GM12874 (cell line): ENCODE data around the gene MIDN.

Experiments used
- TF ChIP-seq, protein P1 (sequence below): IDR thresholded peaks from 2 replicates; pipeline ENCODE4 v1.5.1; 2011; ENCODE audit warnings: low read depth, mild to moderate bottlenecking, control low read depth, low read length, moderate library complexity; ENCODE audit not compliant: insufficient read depth

Gene MIDN

DNA sequence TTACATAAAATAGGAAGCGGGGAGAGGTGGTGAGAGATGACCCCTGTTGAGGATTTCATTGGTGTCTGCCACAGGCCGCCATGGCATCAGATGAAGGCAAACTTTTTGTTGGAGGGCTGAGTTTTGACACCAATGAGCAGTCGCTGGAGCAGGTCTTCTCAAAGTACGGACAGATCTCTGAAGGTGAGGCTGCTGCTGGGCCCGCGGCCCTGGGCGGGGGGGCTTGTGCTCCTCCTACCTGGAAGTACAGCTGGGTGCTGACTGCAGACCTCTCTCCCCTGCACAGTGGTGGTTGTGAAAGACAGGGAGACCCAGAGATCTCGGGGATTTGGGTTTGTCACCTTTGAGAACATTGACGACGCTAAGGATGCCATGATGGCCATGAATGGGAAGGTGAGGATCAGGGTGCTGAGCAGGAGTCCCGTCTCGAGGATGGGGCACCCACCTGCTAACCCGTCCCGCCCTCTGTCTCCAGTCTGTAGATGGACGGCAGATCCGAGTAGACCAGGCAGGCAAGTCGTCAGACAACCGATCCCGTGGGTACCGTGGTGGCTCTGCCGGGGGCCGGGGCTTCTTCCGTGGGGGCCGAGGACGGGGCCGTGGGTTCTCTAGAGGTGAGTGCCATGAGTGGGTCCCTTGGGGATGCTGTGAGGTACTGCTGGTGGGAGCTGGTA is 22.6 kb downstream of the MIDN start:
- TF ChIP-seq, protein P1, sequence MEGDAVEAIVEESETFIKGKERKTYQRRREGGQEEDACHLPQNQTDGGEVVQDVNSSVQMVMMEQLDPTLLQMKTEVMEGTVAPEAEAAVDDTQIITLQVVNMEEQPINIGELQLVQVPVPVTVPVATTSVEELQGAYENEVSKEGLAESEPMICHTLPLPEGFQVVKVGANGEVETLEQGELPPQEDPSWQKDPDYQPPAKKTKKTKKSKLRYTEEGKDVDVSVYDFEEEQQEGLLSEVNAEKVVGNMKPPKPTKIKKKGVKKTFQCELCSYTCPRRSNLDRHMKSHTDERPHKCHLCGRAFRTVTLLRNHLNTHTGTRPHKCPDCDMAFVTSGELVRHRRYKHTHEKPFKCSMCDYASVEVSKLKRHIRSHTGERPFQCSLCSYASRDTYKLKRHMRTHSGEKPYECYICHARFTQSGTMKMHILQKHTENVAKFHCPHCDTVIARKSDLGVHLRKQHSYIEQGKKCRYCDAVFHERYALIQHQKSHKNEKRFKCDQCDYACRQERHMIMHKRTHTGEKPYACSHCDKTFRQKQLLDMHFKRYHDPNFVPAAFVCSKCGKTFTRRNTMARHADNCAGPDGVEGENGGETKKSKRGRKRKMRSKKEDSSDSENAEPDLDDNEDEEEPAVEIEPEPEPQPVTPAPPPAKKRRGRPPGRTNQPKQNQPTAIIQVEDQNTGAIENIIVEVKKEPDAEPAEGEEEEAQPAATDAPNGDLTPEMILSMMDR, result no peak

DNA sequence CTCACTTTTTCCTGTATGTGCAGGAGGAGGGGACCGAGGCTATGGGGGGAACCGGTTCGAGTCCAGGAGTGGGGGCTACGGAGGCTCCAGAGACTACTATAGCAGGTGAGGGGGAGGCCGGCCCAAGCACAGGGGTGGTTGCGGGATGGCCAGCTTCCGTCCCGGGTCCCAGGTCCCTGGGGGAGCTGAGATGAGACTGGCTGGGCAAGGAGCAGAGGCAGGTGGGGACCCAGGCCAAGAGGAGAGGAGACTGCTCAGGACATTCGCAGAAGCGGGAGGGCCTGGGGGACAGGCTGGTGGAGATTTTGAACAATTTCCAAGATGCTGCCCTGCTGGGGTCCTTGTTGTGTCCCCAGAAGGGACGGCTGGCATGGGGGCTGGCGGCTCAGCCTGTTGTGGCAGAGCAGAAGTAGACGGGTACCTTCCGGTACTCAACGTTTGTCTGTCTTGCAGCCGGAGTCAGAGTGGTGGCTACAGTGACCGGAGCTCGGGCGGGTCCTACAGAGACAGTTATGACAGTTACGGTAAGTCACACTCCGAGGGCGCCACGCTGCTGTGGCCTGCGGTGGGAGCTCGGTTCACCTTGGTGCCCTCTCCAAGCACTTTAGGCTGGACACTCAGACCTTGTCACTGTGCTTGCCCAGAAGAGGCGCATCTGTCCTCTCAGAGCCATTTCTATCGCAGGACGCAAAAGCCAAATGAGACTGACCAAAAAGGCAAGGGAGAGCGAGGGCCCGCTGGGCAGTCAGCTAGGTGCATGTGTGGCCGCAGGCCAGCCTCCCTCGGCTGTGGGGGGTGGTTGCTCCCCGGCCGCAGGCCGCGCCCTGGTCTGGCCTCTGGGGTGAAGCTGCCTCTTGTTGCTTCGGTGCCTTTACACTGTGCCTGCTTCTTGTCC is 23.4 kb downstream of the MIDN start:
- TF ChIP-seq, protein P1, result no peak

DNA sequence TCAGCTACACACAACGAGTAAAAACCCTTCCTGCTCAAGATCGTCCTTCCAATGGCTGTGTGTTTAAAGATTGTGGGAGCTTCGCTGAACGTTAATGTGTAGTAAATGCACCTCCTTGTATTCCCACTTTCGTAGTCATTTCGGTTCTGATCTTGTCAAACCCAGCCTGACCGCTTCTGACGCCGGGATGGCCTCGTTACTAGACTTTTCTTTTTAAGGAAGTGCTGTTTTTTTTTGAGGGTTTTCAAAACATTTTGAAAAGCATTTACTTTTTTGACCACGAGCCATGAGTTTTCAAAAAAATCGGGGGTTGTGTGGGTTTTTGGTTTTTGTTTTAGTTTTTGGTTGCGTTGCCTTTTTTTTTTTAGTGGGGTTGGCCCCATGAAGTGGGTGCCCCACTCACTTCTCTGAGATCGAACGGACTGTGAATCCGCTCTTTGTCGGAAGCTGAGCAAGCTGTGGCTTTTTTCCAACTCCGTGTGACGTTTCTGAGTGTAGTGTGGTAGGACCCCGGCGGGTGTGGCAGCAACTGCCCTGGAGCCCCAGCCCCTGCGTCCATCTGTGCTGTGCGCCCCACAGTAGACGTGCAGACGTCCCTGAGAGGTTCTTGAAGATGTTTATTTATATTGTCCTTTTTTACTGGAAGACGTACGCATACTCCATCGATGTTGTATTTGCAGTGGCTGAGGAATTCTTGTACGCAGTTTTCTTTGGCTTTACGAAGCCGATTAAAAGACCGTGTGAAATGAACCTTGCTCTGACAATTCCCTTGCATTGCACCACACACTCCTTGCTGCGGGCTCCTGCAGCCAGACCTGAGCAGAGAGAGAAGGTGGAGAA is 24.3 kb downstream of the MIDN start:
- TF ChIP-seq, protein P1, result no peak

DNA sequence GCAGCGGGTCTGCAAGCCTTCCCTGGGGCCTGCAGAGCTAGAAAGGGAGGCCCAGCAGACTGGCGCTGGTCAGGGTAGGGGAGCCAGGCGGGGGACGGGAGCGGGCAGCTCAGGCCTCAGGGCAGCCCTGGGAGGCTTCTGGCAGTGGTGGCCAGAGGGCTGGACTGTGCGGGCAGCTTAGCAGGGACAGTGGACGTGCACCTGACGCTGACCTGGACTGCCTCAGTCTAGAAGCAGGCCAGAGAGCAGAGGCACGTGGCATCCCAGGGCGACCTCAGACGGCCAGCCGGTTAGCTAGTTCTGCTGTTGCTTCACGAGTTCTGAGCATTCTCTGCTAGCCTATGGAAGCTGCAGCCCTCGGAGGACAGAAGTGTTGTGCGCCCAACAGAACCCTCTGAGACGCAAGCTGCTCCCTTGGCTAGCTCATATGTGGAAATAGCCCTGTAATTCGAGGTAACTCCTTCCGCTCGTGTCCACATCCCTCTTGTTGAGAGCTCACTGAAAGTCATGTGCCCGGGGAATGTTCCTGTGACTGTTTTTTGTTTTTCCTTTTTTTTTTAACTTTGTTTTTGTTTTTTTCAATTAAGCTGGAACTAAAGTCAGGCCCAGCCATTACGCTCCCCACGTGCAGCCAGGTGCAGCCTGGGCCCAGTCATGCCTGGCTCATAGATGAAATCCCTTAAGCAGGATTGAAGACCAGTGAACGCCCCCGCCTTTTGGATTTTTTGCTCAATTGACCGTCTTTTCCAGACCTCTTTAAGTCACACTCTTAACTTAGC is 25.1 kb downstream of the MIDN start:
- TF ChIP-seq, protein P1, result no peak

DNA sequence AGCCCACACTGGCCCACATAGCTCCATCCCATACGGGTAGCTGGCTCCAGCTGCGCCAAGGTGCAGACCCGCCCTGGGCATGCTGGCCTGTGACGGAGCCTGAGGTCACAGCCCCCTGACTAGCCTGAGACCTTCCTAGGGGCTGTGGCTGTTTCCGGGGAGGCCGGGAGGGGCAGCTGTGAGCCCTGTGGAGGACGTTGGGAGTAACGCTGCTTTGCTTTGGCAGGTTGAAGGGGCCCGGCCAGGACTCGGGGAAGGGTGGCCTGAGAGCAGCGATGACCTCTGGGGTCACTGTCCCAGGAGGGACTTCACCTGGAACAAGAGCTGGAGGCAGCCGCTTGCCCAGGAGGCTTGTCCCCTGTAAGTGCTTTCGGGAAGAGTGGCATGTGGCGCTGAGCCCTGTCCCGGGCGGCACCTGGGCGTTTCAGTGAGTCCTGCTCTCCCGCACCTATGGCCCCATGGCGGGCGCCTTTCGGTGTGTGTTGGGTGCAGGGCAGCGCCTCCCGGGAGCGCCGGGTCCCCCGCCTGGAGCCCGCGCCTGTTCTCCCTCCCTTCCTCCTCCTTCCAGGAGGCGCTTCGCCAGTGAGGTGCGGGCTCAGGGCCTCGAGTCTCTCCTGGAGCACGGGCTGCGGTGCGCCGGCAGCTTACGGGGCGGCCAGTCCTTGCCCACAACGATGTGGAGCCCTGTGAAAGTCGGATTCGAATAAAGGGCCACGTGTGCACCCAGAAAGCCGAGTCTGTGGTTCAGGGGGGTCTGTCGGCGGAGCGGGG is 25.9 kb downstream of the MIDN start:
- TF ChIP-seq, protein P1, result no peak

DNA sequence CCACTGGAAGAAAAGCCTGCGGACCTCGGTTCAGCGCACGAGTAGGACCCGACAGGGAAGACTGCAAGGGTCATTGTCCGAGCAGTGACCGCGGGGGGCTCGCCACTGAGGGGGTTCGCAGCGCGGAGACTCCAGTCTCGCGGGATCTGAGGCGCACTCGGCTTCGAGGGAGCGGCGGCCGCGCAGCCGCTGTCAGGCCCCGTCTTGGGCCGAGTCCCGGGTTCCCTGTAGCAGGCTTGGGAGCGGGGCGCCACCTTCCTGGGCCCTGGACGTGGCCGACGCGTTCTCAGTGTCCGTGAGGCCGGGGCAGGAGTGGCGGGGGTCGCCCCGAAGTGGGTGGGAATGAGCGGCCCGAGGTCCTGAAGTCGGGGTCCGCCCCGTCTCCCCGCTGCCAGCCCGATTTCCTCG is 26.5 kb downstream of the MIDN start:
- TF ChIP-seq, protein P1, result no peak
